AG10803 (cell line): Measurements from ENCODE around the gene CACNA2D1.

Experiments used
- DNase-seq: peaks from one replicate; pipeline ENCODE4 v3.0.0; 2010; ENCODE audit warnings: low read depth
- H3K4me3 ChIP-seq: 2 replicates; pipeline ENCODE4 v1.5.1; 2011; ENCODE audit warnings: mild to moderate bottlenecking, low read length, control low read depth
- TF ChIP-seq, protein P1 (sequence below): conservative IDR thresholded peaks from 2 replicates; pipeline ENCODE4 v1.5.1; 2011; ENCODE audit warnings: mild to moderate bottlenecking, low read length, control low read depth, inconsistent platforms

Gene CACNA2D1

DNA sequence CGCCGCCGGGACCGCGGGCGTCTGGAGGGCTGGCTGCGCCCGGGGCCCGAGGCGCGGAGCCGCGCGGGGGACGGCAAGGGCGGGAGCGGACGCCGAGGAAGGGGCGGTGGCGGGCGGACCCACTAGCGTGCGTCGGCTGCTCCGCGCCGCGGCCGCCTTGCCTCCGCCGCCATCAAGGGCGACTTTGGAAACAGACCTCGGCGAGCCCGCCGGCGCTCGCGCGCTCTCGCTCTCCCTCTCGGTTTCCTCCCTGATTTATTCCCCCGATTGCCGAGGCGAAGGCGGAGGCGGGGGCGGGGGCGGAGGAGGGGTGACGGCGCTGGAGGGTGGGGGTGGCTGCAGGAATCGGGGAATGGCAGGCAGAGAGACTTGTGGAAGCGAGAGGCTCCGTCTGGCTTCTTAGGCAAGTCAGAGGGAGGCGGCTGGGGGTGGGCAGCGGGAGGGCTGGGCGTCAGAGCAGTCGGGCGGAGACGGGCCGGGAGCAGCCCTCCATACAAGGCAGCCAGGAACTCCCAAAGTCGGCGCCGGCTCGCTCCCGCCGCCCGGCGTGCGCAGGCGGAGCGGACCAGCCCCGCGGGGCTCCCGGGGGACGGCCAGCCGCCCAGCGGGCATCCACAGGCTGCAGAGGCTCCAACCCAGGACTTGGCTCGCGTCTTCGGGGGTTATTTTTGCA, at the start of gene CACNA2D1:
Gene CACNA2D1, minus strand, starts transcription at position 231 of the 673 bp plus-strand sequence.
- peak within 1 kb of the TSS; percentile 78 for H3K4me3 ChIP-seq
- peak; percentile 91 for DNase-seq
- TF ChIP-seq, protein P1, sequence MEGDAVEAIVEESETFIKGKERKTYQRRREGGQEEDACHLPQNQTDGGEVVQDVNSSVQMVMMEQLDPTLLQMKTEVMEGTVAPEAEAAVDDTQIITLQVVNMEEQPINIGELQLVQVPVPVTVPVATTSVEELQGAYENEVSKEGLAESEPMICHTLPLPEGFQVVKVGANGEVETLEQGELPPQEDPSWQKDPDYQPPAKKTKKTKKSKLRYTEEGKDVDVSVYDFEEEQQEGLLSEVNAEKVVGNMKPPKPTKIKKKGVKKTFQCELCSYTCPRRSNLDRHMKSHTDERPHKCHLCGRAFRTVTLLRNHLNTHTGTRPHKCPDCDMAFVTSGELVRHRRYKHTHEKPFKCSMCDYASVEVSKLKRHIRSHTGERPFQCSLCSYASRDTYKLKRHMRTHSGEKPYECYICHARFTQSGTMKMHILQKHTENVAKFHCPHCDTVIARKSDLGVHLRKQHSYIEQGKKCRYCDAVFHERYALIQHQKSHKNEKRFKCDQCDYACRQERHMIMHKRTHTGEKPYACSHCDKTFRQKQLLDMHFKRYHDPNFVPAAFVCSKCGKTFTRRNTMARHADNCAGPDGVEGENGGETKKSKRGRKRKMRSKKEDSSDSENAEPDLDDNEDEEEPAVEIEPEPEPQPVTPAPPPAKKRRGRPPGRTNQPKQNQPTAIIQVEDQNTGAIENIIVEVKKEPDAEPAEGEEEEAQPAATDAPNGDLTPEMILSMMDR = no peak

- no peak overlapping the region for H3K4me3 ChIP-seq
- TF ChIP-seq, protein P1 = peak; percentile 90
- peak; percentile 30 for DNase-seq
These were observed 38.0 kb upstream of the CACNA2D1 start for GRCh38 chr7:82481499-82482097.

GRCh38 chr7:82477733-82478515, 34.3 kb upstream of the CACNA2D1 start:
- H3K4me3 ChIP-seq = no peak overlapping the region
- TF ChIP-seq, protein P1 = no peak
- no peak for DNase-seq

- TF ChIP-seq, protein P1 = no peak
- H3K4me3 ChIP-seq = no peak overlapping the region
- peak; percentile 0 for DNase-seq
These were observed 29.4 kb upstream of the CACNA2D1 start for GRCh38 chr7:82472966-82473365.

DNA sequence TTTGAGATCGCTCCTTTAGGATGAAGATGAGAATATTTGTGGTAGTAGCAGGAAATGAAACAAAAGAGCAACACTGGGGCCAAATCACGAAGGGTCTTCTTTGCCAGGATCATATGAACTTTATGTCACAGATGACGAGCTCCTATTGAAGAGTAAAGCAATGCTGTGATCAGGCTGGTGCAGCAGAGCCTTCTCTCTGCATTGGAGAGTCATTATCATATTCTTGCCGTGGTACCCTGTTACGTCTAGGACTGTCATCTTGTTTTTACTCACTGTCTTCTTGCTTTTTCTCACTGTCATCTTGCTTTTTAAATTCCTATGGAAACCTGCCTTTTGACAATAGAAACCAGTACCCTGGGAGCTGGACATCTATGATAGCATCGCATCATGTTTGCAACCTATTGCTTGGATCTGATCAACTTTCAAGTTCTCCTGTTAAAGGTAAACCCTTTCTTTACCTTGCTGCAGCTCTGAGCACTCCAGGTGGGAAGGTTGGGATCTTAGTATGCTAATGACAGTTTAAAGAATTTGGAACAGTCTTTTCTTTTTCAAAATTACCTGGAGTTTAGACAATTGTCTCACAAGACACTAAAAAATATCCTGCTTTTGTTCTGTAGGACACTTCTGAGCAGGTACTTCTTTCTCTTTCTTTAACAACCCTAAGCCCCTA, 27.9 kb upstream of the CACNA2D1 start:
- no peak for DNase-seq
- TF ChIP-seq, protein P1 = no peak
- no peak overlapping the region for H3K4me3 ChIP-seq

GRCh38 chr7:82469207-82469606, 25.6 kb upstream of the CACNA2D1 start:
- DNase-seq = no peak
- TF ChIP-seq, protein P1 = no peak
- H3K4me3 ChIP-seq = no peak overlapping the region
